ENCODE measurements around the gene OR2V1.
"Not testable (repeated sequence)": the region's sequence is repeated elsewhere in the genome, so short reads cannot be mapped to it uniquely, and the experiment has no call there.

OR2V1 gene

DNA sequence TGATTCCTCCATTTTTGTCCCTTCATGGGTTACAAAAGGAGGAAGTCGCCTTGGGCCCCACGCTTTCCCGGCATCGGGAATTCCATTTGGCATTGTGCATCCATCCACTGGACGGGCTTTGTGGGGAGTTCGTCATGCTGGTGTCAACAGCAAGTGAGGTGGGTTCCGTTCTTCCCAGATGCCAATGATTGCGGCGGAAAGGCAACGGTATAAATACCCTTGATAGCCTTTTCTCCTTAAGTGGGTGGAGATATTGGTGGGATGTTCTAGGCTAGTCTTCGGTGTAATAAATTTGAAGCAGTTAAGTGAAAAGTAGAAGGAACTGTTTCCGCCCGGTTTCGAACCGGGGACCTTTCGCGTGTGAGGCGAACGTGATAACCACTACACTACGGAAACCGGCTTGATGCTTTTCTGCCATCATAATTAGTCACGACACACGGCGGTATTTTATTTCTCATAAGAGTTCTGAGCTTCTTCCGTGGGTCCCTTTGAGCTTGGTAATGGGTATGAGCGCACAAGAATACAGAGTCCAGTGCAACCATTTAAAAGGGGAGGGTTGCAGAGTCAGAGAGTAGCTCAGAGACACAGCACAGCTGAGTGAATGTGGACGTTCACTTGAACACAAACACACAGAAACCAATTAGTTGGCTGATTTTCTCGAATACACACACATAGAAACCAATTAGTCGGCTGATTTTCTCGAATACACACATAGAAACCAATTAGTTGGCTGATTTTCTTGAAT lies 28.9 kb downstream of the OR2V1 start:
- not testable (repeated sequence) for DNase-seq (ENCODE audit: low spot score)

DNA sequence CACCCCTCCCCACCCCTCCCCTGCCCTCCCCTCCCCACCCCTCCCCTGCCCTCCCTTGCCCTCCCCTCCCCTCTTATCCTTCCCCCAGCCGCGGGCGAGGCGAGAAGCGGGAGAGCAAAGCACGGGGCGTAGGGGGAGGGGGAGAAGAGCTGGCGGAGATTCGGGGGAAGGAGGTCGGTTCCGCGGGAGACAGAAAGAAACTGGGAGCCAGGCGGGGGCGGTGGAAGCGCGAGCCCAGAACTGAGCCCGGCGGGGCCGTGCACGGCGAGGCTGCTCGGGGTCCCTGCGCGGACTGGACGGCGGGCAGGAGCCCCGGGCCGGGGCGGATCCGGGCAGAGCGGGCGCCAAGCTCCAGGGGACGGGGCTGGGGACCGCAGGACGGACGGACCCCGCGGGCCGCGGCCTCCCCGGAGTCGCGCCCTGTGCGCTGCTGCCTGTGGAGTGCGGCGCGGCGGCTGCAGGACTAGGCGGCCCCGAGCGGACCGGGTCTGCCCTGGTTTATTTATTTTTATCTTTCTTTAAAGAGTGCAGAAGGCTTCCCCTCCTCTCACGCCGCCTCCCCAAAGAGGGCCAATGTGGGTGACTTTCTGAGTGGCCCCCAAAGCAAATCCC lies 29.8 kb downstream of the OR2V1 start:
- DNase-seq (ENCODE audit: low spot score): not testable (repeated sequence)

DNA sequence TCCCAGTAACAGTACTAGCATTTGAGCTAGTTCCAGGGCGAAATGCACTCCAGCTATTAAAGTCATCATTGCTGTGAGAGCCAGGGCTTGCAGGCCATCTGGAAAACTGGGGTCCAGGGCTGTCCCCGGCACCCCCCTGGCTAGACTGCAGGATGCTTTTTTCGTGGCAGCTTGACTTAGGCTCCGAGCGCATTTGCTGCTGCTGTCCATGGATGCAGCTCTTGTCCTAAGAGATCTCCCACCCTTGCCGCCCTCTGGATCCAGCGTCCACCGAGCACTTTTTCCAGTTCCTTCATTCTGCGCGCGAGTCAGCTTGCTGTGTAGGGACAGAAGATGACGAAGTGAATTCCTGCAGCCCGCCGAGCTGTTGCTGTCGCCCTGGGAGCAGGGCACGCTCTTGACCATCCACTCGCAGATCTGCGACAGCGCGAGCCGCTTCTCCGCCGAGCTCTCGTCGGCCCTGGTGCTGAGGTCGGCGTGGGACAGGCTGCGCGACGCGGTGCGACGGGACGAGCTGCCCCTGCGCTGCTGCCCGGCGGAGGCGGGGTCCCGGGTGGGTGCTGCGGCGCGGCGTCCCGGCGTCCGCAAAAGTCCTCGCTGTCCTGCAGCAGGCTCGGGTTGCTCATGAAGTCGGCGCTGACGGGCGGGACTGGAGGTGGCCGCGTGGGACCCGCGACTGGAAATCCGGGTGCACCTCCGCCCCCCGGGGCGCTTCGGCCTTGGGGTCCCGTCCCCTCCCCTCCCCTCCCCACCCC lies 30.7 kb downstream of the OR2V1 start:
- no peak for DNase-seq (ENCODE audit: low spot score)

DNA sequence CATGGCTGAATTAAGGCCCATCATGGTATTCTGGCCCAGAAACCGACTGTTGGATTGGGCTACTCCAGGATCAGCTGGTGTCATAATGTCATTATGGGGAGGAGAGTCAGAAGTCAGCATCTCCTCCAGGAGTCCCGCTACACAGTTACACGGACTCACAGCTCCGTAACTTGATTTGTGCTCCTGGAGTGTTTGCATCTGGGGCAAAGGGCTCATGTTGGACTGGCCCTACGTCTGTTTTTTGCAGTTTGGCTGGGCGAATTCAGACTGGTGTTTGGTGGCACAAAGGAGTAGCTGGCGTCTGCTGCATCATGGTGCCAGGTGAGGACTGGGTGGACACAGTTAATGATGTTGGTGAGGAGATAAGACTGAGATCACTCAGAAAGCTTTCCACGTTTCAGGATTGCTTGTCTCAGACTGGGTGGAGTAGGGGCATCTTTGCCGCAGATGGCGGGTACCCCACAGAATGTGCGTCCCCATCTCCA lies 31.3 kb downstream of the OR2V1 start:
- DNase-seq (ENCODE audit: low spot score): no peak

DNA sequence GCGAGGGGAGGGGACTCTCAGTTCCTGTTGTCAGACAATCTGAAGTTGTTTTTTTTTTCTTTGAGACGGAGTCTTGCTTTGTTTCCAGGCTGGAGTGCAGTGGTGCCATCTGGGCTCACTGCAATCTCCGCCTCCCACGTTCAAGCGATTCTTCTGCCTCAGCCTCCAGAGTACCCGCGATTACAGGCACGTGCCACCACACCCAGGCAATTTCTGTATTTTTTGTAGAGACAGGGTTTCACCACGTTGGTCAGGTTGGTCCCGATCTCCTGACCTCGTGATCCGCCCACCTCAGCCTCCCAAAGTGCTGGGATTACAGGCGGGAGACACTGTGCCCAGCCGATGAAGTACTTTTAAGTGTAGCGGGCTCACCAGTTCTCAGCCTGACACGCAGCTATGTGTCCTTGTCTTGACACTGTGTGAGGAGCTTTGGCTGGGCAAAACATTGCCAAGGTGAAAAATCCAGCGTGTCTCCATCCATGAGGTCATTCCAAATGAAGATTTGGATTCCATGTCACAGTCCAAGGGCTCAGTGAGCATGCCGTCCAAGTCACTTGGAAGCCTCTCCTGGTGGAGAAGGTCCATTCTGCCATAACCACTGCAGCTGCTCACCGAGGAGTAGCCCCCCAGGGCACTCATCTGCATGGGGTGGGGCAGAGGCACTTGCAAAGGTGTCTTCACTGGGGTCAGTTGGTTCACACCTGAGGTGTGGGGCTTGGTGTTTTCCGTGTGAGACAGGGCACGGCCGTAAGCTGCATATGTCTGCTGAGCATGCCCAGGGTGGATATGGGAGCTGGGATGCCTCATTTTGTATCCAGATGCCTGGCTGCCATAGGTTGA lies 32.0 kb downstream of the OR2V1 start:
- no peak for DNase-seq (ENCODE audit: low spot score)

DNA sequence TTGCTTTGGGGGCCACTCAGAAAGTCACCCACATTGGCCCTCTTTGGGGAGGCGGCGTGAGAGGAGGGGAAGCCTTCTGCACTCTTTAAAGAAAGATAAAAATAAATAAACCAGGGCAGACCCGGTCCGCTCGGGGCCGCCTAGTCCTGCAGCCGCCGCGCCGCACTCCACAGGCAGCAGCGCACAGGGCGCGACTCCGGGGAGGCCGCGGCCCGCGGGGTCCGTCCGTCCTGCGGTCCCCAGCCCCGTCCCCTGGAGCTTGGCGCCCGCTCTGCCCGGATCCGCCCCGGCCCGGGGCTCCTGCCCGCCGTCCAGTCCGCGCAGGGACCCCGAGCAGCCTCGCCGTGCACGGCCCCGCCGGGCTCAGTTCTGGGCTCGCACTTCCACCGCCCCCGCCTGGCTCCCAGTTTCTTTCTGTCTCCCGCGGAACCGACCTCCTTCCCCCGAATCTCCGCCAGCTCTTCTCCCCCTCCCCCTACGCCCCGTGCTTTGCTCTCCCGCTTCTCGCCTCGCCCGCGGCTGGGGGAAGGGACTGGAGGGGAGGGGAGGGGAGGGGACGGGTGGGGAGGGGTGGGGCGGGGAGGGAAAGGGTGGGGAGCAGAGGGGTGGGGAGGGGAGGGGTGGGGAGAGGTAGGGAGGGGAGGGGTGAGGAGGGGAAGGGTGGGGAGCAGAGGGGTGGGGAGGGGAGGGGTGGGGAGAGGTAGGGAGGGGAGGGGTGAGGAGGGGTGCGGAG lies 33.0 kb downstream of the OR2V1 start:
- DNase-seq (ENCODE audit: low spot score): not testable (repeated sequence)

DNA sequence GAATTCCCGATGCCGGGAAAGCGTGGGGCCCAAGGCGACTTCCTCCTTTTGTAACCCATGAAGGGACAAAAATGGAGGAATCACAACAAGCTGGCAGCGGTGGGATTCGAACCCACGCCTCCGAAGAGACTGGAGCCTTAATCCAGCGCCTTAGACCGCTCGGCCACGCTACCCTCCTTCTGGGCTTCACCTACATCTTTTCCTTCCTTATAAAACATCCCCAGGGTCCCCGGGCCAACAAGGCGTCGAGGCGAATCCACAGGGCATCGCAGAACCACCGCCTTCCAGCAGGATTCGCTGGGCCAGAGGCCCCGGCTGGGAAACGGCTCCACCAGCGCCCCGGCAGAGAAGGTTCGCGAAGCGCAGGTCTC lies 33.6 kb downstream of the OR2V1 start:
- DNase-seq (ENCODE audit: low spot score): not testable (repeated sequence)

DNA sequence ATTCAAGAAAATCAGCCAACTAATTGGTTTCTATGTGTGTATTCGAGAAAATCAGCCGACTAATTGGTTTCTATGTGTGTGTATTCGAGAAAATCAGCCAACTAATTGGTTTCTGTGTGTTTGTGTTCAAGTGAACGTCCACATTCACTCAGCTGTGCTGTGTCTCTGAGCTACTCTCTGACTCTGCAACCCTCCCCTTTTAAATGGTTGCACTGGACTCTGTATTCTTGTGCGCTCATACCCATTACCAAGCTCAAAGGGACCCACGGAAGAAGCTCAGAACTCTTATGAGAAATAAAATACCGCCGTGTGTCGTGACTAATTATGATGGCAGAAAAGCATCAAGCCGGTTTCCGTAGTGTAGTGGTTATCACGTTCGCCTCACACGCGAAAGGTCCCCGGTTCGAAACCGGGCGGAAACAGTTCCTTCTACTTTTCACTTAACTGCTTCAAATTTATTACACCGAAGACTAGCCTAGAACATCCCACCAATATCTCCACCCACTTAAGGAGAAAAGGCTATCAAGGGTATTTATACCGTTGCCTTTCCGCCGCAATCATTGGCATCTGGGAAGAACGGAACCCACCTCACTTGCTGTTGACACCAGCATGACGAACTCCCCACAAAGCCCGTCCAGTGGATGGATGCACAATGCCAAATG lies 34.1 kb downstream of the OR2V1 start:
- DNase-seq (ENCODE audit: low spot score): not testable (repeated sequence)

DNA sequence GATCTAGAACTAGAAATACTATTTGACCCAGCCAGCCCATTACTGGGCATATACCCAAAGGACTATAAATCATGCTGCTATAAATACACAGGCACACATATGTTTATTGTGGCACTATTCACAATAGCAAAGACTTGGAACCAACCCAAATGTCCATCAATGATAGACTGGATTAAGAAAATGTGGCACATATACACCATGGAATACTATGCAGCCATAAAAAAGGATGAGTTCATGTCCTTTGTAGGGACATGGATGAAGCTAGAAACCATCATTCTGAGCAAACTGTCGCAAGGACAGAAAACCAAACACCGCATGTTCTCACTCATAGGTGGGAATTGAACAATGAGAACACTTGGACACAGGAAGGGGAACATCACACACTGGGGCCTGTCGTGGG lies 35.8 kb downstream of the OR2V1 start:
- not testable (repeated sequence) for DNase-seq (ENCODE audit: low spot score)

DNA sequence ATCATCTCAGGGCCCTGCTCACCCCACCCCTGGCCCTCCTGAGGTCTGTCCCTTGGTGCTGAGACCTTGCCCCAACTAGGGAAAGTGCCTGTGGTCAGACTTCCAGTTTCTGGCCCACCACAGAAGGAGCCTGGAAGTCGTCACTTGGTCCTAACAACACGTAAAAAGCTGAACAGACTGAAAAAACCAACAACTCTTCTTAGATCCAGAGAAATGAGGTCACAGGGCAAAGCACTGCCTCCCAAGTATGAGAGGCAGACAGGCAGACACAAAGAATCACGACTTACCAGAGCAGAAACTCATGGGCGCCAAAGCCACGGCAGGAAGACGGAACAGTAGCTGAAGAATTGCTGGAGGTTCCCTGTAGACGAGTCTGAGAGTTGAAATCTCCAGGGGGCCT lies 38.5 kb downstream of the OR2V1 start:
- DNase-seq (ENCODE audit: low spot score): no peak

DNA sequence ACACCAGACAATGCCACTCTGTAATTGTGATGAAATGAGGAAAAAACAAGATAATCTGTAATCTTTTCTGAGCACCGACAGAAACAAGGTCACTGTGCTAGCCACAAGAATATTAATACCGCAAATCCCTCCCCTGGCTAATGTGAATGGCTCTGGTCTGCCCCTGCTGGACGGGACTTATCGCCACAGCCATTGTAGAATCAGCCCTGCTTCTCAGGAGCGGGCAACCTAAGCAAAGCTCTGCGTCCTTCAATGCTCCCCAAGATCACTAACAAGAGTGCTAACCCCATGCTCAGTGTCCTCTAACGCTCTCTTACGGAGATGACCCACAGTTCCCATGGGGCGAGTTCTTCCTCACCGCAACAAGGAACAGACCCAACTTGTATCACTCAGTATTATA lies 42.7 kb downstream of the OR2V1 start:
- peak; percentile 46 for DNase-seq (ENCODE audit: low spot score)

DNA sequence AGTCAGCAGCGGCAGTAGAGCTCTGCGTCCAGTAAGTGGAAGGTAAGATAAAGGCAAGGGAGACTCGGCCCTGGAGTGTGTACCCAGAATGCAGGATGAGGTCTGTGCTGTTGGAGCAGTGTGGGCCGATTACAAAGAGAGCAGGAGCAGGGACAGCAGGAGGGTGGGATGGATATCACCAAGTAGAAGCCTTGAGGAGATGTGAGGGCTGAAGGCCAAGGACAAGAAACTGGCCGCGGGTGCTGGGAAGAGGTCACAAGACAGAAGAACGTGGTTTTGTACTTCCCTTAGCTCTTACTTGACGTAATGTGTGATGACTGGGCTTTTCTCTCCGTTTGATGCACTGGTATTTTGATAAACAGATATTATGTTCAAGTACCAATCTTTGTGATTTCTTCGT lies 43.7 kb downstream of the OR2V1 start:
- no peak for DNase-seq (ENCODE audit: low spot score)

DNA sequence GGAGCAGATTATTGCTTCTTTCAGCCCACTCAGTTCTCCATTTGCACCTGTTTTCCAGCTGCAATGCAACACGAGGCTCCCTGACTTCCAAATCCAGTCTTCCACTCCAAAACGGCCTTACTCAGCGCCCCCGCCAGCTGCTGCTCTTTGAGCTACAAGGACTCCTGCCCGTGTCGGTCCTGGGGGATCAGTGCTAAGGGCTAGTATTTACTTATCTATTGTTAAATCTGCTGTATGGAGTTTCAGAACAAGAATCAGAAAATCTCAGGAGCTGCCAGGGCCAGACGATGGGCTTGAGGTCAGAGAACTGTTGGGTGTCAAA lies 44.1 kb downstream of the OR2V1 start:
- DNase-seq (ENCODE audit: low spot score): no peak

DNA sequence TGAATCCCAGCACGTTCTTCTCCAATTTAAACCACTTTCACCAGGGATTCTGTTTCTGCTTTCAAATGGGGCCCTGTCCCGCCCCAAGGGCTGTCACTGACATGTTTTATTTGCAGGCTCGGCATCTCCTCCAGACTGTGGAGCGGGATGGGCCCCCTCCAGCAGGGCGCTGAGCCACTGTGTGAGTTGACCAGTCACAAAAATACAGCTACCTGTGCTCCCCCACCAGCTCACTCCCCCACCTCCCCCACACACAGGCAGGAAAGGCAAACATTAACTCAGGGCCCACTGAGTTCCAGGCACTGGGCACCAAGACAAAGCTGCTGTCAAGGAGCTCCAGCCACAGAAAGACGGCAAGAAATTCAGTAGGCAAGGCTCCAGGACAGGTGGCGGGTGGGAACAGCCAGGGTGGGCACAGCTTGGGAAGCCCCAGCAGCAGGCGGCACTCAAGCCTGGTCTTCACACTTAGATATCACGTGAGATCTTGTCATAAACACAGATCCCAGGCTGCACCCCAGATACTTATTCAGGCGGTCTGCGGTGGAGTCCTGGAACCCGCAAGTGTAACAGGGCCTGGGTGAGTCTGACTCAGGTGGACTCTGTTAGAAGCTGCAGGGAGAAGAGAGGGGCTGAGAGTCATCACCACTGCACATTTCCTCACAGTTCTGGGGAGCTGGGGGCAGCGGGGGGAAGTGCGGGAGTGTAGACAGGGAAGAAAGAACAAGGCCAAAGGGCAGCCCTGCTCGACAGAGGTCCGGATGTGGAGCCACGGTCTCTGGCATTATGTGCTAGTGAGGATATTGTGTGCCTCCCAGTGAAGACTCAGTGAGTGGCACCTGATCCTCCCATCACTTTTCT lies 44.7 kb downstream of the OR2V1 start:
- DNase-seq (ENCODE audit: low spot score): no peak

DNA sequence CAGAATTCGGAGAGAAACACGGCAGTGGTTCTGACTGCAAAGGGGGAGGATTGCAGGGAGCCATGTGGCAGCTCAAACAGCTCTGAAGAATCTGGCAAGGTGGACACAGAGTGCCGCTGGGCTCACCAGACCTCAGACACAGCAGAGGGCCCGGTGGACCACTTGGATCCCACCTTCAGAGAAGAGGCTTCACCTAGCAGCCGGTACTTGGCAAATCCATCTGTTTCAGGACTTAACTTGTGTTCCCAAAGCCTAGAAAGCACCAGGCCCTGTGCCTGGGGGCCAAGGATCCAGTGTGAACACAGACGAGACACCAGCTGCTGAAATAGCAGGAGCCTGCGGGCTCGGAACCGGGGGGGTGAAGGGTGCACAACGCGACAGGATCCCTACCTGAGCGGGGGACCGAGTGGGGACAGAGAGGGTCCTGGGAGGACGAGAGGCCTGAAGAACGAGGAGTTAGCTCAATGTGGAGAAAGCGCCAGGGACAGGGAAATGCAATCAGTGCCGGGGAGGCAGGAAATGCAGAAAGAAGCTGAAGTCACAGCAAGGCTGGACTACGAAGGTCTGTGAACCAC lies 46.3 kb downstream of the OR2V1 start:
- DNase-seq (ENCODE audit: low spot score): no peak

DNA sequence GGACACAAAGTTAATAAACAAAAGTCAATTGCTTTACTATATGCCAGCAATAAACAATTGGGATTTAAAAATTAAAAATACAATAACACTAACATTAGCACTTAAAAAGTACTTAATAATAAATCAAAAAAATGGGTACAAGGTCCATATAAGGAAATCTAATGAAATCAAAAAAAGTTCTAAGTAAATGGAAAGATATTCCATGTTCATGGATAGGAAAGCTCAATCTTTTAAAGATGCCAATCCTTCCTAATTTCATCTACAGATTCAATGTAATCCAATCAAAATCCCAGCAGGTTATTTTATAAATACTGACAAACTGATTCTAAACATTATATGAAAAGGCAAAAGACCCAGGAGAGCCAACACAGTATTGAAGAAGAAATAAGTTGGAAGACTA lies 49.0 kb downstream of the OR2V1 start:
- DNase-seq (ENCODE audit: low spot score): no peak

DNA sequence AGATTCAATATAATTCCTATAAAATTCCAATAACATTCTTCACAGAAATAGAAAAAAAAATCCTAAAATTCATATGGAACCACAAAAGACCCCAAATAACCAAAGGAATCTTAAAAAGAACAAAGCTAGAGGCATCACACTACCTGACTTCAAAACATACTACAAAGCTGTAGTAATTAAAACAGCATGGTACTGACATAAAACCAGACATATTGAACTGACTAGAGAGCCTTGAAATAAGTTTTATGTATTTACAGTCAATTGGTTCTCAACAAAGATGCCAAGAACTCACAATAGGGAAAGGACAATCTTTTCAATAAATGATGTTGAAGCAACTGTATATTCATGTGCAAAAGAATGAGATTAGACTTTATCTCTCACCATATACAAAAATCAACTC lies 54.0 kb downstream of the OR2V1 start:
- DNase-seq (ENCODE audit: low spot score): no peak
